IPS-18a (cell line): Measurements from ENCODE around the gene ATP5F1D.

Source experiments
- H3K27ac ChIP-seq: one replicate; pipeline ENCODE4 v1.5.1; 2013; ENCODE audit warnings: low read length
- H3K27me3 ChIP-seq: one replicate; pipeline ENCODE4 v1.6.1; 2013; ENCODE audit warnings: mild to moderate bottlenecking, low read length; ENCODE audit not compliant: control insufficient read depth, insufficient read depth
- H3K36me3 ChIP-seq: one replicate; pipeline ENCODE4 v1.6.1; 2013; ENCODE audit warnings: low read depth, low read length; ENCODE audit not compliant: control insufficient read depth
- H3K4me1 ChIP-seq: one replicate; pipeline ENCODE4 v1.6.1; 2013; ENCODE audit warnings: low read depth, low read length; ENCODE audit not compliant: control insufficient read depth
- H3K4me3 ChIP-seq: one replicate; pipeline ENCODE4 v1.5.1; 2013; ENCODE audit warnings: low read length
- H3K9ac ChIP-seq: one replicate; pipeline ENCODE4 v1.6.1; 2013; ENCODE audit warnings: mild to moderate bottlenecking, low read length, moderate library complexity
- H3K9me3 ChIP-seq: one replicate; pipeline ENCODE4 v1.6.1; 2013; ENCODE audit warnings: low read depth, low read length; ENCODE audit not compliant: control insufficient read depth

The ATP5F1D gene

GRCh38 chr19:1252821-1253513 lies 11.4 kb downstream of the ATP5F1D start:
- no peaks in the 10 kb centered on the region for H3K27me3 ChIP-seq
- no peak overlapping the region for H3K4me3 ChIP-seq
- H3K27ac ChIP-seq: no peak overlapping the region
- peaks cover 43% of the 10 kb centered on the region for H3K36me3 ChIP-seq
- H3K9ac ChIP-seq: no peak overlapping the region
- H3K9me3 ChIP-seq: no peaks in the 10 kb centered on the region
- H3K4me1 ChIP-seq: no peaks in the 10 kb centered on the region

GRCh38 chr19:1253514-1254080 lies 12.0 kb downstream of the ATP5F1D start:
- Histone ChIP-seq H3K4me1 (no peaks in the 10 kb centered on the region), H3K27me3 (no peaks in the 10 kb centered on the region), H3K9me3 (no peaks in the 10 kb centered on the region), H3K36me3 (peaks cover 47% of the 10 kb centered on the region), H3K4me3 (no peak overlapping the region), H3K9ac (no peak overlapping the region), H3K27ac (no peak overlapping the region)

GRCh38 chr19:1254081-1254527 lies 12.6 kb downstream of the ATP5F1D start:
- Histone ChIP-seq H3K4me3 (no peak overlapping the region), H3K27ac (no peak overlapping the region), H3K4me1 (peaks cover 4% of the 10 kb centered on the region)

GRCh38 chr19:1254530-1255185 lies 13.1 kb downstream of the ATP5F1D start:
- Histone ChIP-seq H3K27me3 (no peaks in the 10 kb centered on the region), H3K4me3 (no peak overlapping the region), H3K9me3 (no peaks in the 10 kb centered on the region), H3K27ac (no peak overlapping the region), H3K36me3 (peaks cover 47% of the 10 kb centered on the region), H3K9ac (no peak overlapping the region), H3K4me1 (peaks cover 8% of the 10 kb centered on the region)

More at GRCh38 chr19:1254081-1254527, 12.6 kb downstream of the ATP5F1D start:
- H3K9me3 ChIP-seq: no peaks in the 10 kb centered on the region
- no peak overlapping the region for H3K9ac ChIP-seq
- no peaks in the 10 kb centered on the region for H3K27me3 ChIP-seq
- H3K36me3 ChIP-seq: peaks cover 47% of the 10 kb centered on the region

- H3K27ac ChIP-seq: no peak overlapping the region
- H3K9me3 ChIP-seq: no peaks in the 10 kb centered on the region
- no peak overlapping the region for H3K9ac ChIP-seq
- peaks cover 13% of the 10 kb centered on the region for H3K4me1 ChIP-seq
- no peak overlapping the region for H3K4me3 ChIP-seq
- peaks cover 47% of the 10 kb centered on the region for H3K36me3 ChIP-seq
- H3K27me3 ChIP-seq: no peaks in the 10 kb centered on the region
Observed at GRCh38 chr19:1255186-1256161, 13.9 kb downstream of the ATP5F1D start.

- Histone ChIP-seq H3K27me3 (no peaks in the 10 kb centered on the region), H3K36me3 (peaks cover 41% of the 10 kb centered on the region), H3K27ac (no peak overlapping the region)
Observed at GRCh38 chr19:1256646-1257474, 15.3 kb downstream of the ATP5F1D start.

GRCh38 chr19:1257475-1258162 lies 16.1 kb downstream of the ATP5F1D start:
- Histone ChIP-seq H3K9ac (no peak overlapping the region), H3K27ac (no peak overlapping the region), H3K9me3 (no peaks in the 10 kb centered on the region), H3K27me3 (no peaks in the 10 kb centered on the region), H3K4me3 (no peak overlapping the region), H3K36me3 (peaks cover 40% of the 10 kb centered on the region), H3K4me1 (peaks cover 24% of the 10 kb centered on the region)

More at GRCh38 chr19:1256646-1257474, 15.3 kb downstream of the ATP5F1D start:
- Histone ChIP-seq H3K9ac (no peak overlapping the region), H3K9me3 (no peaks in the 10 kb centered on the region), H3K4me1 (peaks cover 16% of the 10 kb centered on the region), H3K4me3 (no peak overlapping the region)

GRCh38 chr19:1258163-1258492 lies 16.6 kb downstream of the ATP5F1D start:
- H3K9ac ChIP-seq: no peak overlapping the region
- H3K9me3 ChIP-seq: no peaks in the 10 kb centered on the region
- H3K27ac ChIP-seq: no peak overlapping the region
- H3K27me3 ChIP-seq: no peaks in the 10 kb centered on the region
- H3K36me3 ChIP-seq: peaks cover 40% of the 10 kb centered on the region
- H3K4me1 ChIP-seq: peaks cover 29% of the 10 kb centered on the region
- no peak overlapping the region for H3K4me3 ChIP-seq

- Histone ChIP-seq H3K4me3 (no peak overlapping the region), H3K9me3 (no peaks in the 10 kb centered on the region), H3K27me3 (no peaks in the 10 kb centered on the region), H3K4me1 (peaks cover 30% of the 10 kb centered on the region), H3K9ac (no peak overlapping the region), H3K27ac (no peak overlapping the region), H3K36me3 (peaks cover 40% of the 10 kb centered on the region)
Observed at GRCh38 chr19:1258707-1259205, 17.2 kb downstream of the ATP5F1D start.

GRCh38 chr19:1259206-1259875 lies 17.8 kb downstream of the ATP5F1D start:
- Histone ChIP-seq H3K27me3 (no peaks in the 10 kb centered on the region), H3K36me3 (peaks cover 36% of the 10 kb centered on the region), H3K4me1 (peaks cover 30% of the 10 kb centered on the region), H3K27ac (peak overlapping the region; percentile 45), H3K9ac (peak overlapping the region; percentile 5), H3K4me3 (no peak overlapping the region), H3K9me3 (no peaks in the 10 kb centered on the region)
